GM18867 (cell line): ENCODE data around the gene TOPORS.
A peak's percentile ranks its signal among the peaks of the same experiment; 100 is the strongest.
"Not testable (repeated sequence)": the region's sequence is repeated elsewhere in the genome, so short reads cannot be mapped to it uniquely, and the experiment has no call there.

Experiments used
- ATAC-seq: cut with Tn5 transposase; IDR thresholded peaks from one replicate; pipeline ENCODE4 v1.9.1; 2021; ENCODE audit warnings: mild to moderate bottlenecking, moderate library complexity; ENCODE audit not compliant: unreplicated experiment

Gene TOPORS

DNA sequence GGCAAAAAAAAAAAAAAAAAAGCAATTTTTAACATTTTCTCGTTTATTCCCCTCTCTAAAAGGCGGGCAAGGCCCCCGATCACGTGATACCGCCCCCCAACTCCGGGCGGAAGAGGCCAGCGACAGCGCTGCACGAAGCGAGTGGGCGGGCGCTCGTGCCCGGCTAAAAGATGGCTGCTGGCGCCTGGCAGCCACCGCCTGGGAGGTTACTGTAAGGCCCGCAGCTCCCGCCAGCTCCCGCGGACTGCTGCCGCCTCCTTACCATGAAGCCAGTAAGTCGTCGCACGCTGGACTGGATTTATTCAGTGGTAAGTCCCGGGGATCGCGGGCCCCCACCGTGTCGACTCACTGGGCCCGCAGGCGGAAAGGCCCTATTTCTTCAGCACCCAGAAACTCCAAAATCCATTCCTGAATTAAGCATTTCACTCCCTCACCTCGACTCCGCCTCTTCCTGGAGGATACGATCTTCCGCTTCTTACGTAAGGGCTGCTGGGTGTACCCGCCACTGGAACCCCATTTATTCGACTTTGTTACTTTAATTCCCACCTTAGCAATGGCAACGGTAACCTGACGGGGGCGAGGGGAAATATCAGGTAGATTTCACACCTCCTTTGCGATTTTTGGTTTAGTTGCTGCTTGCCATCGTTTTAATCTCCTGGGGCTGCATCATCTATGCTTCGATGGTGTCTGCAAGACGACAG lies at the start of gene TOPORS, which contains the start of gene SMIM27:
TSS of gene TOPORS (minus strand) at position 415 of the 701 bp plus-strand sequence. CDS start at position 265, 150 bp downstream.
TSS of gene SMIM27 (plus strand) at position 156 of the 701 bp plus-strand sequence. CDS start at position 264, 108 bp downstream.
- ATAC-seq: peak; percentile 75

DNA sequence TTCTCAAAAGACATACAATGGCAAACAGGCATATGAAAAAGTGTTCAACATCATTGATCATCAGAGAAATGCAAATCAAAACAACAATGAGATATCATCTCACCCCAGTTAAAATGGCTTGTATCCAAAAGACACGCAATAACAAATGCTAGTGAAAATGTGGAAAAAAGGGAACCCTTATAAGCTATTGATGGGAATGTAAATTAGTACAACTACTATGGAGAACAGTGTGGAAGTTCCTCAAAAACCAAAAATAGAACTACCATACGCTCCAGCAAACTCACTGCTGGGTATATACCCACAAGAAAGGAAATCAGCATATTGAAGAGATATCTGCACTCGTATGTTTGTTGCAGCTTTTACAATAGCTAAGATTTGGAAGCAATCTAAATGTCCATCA lies 46.6 kb upstream of the TOPORS start:
- ATAC-seq: not testable (repeated sequence)

DNA sequence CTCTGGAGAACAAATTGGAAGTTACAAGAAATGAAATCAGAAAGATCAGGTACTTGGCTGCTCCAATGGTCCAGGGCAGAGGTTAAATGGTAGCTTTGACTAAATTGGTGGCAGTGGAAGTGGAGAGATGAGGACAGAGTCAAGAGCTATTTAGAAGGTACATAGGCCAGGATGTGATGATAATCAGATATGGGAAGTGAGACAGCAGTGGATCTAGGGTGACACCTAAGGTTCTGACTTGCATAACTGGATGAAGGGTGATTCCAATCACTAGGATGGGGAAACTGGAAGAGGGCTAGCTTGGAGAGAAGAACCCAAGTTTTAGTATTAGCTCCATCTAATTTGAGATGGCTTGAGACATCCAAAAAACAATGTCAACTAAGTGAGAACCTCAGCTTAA lies 44.5 kb upstream of the TOPORS start:
- ATAC-seq: no peak

DNA sequence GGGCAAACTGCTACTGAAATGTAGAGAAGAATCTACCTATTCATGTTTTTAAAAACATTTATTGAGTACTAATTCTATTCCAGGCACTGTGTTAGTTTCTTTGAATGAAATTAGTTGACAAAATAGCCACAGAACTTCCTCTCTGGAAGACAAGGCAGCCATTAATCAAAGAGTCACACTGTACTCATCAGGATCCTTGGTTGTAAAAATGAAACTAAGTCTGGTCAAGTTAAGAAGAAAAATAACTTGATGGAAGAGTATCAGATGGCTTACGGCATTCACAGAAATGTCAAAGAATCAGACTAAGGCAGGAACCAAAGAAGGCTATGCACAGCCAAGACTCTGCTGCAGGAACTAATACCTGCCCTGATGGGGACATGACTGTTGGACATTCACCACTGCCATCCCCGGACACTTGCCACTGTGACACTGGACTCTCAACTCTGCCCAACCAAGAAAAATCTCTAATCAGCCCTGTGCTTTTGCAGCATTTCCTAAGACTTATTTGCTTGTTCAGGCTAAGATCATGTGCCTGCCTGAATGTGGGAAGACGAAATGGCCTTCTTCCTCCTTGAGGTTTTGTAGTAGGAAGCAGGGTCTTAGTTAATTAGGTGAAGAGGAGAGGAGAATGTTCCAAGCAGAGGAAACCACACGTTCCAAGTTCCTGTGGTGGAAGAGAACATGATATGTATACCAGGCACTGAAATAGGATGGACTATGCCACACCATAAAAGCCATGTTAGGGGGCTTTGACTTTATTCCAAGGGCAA lies 43.9 kb upstream of the TOPORS start:
- ATAC-seq: no peak

DNA sequence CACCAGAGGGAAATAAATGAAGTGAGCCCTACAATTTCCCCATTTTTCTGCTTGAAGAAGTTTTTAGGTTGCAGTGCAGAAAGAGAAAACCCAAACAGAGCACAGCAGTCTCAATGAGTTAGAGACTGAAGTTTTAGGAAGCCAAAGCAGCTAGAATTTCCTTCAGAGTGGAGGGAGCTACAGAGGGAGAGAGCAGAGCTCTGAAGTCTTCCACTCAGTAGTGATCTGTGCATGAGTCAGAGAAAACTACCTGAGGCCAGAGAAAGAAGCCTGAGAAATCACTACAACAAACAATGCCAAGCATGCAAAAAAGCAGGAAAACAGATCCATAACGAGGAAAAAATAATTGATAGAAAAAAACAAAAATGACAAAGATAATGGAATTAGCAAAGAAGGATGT lies 38.5 kb upstream of the TOPORS start:
- no peak for ATAC-seq

DNA sequence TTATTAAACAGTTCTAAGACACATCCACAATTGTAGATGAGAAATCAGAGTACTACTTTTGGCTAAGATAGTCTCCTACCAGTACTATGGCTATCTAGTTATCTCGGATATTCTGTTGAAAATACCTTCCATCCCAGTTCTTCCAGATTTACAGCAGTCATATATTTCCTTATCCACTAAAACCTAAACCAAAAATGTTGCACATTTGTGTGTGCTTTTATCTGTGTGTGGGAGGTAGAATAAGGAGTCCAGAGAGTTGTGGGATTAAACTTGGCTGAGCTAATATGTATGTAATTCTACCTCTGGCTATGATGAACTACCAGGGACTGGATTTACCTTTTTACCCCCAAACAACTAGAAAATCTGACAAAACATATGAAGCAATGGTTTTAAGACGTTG lies 38.1 kb upstream of the TOPORS start:
- ATAC-seq: no peak

DNA sequence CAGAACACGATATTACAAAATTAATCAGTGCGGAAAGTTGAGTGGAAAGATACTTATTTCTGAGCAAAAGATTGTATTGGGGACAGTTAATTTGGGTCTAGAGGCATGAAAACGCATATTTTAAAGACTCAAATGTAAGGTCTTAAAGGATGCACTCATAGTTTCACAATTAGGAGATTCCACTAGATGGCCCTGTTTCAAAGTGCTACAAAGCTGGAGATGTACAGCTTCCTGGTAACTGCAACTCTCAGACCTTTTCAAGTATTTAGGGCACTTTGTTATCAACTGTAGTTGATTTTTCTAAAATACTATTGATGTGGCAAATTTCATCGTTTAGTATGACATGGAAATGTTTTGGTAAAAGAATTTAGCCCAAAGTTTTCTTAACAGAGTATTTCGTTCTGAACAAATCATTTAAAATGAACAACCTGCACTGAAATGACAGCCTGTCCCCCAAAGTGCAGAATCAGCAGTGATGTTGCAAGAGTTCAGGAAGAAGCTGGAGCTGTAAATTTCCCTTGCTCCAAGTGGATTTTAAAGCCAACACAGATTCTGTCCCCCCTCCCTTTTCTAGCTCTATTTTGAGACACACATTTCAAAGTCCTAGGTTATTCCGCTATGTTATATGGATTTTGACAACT lies 36.8 kb upstream of the TOPORS start:
- peak; percentile 86 for ATAC-seq

DNA sequence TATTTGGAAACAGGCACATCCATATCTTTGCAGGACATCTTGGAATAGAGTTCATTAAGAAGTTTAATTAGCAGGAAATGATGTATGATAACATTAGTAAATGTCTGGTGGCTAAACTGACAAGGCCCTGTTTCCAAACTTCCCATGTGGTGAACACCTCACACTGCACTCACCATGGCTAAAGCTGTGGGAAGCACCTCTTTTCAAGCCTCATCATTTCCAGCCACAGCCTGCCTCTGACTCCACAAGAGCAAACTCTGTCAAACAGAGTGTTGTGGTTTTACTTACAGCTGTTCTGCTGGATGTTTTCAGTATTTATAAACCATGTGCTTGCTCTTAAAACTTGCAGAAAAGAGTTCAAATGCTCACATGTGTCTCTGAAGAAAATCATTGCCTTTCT lies 35.5 kb upstream of the TOPORS start:
- peak; percentile 47 for ATAC-seq

DNA sequence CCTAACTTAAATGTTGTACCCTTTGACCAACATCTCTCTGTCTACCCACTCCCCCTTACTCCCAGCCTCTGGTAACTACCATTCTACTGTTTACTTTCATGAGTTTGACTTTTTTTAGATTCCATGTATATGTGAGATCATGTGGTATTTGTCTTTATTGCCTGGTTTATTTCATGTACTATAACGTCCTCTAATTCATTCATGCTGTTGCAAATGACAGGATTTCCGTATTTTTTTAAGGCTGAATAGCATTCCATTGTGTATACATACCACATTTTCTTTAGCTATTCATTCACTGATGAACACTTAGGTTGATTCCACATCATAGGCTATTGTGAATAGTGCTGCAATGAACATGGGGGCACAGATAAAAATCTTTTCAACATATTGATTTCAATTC lies 32.4 kb upstream of the TOPORS start:
- no peak for ATAC-seq

DNA sequence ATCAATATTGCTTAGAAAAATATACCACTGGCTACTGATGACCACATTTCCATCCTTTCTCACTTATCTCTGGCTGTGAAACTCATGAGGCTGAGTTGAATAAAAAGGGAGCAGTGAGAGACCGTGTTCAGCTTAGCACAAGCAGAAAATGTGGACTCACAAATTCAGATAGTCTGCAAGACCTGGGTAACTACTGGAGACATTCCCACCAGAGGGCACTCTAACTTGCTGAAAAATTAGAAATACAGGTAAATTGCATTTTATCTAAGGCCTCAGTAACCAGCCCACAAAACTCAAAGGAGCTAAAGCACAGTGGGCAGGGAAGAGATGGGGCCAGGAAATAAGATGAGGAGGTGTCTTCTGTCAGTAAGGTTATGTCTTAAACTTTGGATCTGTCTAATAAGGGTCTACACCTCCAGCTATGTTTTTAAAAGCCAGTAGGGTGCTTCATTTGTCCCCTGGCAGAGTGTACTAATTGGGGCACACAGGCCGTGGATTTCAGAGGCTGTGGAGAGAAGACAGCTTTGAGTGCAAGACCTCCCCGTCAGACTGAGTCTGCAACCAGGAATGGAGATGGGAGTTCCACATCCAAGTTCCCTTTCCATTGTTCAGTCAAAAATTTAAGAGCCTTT lies 29.2 kb upstream of the TOPORS start:
- peak; percentile 39 for ATAC-seq

DNA sequence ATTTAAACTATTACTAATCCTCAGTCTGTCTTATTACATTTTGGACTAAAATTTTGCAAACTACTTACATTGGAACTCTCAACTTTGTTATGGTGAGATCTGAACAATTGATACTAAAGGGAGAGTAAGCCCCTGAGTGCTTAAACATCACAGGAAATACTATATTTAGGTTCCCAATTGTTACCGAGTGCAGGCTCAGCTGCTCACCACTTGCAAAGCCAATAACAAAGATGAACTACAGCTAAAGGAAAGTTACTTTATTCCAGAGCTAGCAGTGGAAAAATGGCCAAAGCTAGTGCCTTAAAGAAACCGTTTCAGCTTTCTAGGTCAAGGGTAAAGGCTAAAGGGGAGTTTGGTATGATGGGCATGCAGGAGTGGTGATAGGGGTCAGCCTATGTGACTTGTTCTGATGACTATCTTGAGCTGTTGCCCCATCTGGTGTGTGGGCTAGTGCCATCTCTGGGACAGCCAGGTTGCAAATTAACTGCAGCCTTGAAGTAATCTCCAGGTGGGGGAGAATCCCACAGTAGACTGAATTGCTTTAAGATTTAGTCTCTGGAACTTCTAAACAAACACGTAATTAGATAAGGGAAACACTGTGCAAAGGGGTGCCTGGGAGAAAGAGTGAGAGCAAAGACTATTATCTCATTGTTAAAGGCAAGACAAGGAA lies 28.4 kb upstream of the TOPORS start:
- ATAC-seq: no peak

DNA sequence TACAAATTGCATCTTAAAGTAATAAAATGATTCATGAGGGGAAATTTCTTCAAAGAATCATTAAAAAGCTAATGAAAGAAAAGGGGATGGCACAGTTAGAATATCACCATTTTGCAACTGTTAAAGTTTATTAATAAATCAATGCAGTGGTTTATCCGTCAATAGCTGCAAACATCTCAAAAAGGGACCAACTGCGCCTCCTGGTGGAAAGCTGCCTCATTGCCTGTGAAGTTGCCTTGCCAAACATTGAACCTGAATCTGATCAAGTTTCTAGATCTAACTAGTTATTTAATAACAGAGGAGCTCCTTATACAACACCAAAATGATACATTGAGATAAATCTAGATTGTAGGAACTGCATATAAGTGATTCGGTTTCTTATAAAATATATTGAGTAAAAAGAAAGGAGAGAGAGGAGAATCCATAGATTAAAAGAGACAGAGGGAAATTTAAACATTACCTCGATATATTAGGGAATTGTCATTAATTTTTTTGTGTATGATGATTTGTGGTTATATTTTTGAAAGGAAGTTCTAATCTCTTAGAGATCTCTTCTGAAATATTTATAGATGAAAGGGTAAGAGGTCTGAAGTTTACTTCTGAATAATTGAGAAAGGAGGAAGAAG lies 27.4 kb upstream of the TOPORS start:
- ATAC-seq: peak; percentile 46

DNA sequence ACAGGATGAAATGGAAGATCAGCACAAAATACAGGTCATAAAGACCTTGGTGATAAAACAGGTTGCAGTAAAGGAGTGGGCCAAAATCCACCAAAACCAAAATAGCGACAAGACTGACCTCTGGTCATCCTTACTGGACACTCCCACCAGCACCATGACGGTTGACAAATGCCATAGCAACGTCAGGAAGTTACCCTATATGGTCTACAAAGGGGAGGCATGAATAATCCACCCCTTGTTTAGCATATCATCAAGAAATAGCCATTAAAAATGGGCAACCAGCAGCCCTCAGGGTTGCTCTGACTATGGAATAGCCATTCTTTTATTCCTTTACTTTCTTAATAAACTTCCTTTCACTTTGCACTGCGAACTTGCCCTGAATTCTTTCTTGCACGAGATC lies 26.6 kb upstream of the TOPORS start:
- ATAC-seq: no peak

DNA sequence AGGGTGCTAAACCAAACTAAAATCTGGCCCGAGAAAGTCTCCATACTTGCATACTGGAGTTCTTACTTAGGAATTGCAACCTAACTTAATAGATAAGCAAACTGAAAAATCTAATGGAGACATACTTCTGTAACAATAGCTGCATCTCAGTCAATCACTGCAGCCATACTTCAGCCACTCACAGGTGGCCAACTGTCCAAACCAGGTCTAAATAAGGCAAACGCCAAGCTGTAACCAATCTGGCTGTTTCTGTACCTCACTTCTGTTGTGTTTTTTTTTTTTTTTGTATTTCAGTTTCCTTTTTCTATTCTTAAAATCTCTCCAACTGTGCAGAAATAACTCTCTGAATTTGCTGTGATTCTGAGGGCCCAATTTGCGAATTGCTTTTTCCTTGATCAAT lies 24.9 kb upstream of the TOPORS start:
- peak; percentile 36 for ATAC-seq

DNA sequence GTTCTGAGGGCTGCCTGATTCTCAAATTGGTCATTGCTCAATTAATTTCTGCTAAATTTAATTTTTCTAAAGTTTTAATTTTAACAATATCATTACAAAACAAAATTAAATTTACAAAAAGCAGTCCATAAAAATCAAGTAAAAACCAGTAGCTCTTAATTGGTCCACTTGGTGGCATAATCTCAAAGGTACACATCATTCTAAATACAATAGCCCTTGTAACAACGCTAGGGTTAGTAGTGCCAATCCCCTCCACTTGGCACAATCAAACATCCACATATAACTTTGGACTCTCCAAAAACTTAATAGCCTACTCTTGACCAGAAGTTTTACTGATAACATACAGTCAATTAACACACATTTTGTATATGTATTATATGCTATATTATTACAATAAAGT lies 22.5 kb upstream of the TOPORS start:
- ATAC-seq: no peak

DNA sequence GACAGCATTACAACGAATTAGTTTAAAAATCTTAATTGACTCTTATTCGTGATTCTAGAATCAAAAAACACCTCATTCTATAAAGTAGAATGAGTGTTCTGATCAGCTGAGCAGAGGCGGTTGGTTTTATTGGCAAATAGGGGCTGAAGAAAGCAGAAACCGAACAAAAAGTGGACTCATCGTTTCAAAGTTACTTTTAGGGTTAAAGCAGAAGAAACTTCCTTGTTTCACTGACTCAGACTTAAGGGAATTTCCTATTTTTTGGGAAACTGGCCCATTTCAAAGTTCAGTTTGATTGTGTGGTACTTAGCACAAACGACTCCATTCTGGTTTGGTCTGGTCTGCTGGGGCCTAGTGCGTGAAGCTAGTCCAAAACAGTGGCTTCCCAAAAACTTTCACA lies 21.4 kb upstream of the TOPORS start:
- no peak for ATAC-seq

DNA sequence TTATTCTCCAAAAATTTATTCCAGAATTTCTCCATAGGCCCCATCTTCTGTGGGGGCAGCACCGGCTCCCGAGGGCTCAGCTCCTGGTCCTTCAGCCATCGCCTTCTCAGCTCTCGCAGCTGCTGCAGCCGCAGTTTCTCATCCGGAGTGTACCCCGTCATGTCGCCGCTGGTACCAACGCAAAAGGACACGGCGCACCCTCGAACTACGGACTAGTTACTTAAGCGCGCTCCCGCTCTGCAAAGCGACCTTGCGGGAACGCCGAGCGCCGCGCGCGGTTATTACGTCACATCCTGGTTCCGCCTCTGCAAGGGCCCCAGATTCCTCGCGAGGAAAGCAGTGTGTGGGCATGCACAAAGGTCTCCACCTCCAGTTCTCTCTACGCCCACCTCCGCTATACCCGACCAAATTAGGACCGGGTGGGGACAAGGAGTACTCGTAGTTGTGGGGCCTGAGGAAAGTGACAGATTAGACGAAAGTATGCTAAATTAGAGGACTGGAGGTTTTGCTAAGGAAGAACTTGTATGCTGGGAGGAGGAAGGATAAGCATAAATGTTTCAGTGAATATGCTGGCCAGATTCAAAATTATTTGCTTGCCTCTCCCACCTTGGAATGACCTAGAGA lies 20.6 kb upstream of the TOPORS start, which contains the start of gene NDUFB6:
TSS of gene NDUFB6 (minus strand) at position 260 of the 624 bp plus-strand sequence. CDS start at position 161, 99 bp downstream.
- peak; percentile 78 for ATAC-seq

DNA sequence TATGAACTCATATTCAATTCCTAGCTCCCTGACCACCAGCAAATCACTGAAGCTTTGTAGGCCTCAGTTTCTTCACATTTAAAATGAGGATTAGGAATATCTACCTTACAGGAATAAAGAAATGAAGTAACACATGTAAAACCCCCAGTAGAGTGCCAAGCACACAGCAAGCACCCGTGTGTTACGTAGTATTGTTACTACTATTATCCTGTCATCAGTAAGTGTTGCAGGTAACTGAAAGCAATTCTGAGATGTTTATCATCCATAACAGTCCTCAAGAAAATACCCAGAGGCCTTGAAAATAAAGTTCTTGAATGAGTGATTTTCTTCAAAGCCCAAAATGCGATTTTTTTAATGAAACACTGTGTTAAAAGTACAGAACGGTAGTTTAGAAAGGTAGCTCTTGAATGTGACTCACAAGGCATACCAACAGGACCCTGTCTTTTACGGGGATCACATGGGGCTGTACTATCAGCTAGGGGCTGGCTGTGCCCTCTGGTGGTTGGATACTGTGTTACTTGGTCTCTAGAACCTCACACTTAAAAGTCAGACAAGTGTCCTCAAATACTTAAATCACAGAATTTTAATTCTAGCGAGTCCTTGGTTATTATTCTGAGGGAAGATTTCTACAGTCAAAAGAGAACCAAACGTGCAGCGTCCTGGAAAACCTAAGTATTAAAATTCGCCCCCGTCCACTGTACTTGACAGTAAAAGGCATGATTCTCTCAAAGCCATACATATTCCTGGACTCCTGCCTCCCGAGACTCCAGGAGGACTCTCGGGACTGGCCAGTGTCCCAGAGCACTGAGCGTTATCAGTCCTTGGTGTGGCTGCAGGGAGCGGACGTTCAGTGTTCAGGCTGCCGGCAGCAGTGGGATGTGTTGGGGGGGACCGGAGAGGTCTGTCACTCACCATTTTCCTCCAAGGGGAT lies 19.8 kb upstream of the TOPORS start:
- ATAC-seq: peak; percentile 92

DNA sequence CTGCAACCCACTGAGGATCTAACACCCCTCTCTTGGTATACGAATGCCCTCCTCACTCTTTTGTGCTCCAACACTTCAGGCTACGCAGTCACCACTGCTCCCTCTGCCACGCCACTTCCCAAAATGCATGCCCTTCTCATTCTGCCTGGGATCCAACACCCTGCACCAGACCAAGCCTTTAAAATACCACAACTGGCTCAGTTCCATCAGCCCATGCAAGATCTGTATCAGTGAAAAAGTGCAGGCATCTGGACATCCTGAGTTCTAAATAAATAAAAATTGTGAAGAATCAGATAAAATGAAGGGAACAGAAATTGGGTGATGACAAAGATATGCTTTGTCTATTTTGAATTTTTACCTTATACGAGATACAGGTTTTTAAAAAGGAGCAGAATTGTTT lies 17.9 kb upstream of the TOPORS start:
- ATAC-seq: no peak
